ENCODE measurements around the gene ASIC3.

ASIC3 gene

DNA sequence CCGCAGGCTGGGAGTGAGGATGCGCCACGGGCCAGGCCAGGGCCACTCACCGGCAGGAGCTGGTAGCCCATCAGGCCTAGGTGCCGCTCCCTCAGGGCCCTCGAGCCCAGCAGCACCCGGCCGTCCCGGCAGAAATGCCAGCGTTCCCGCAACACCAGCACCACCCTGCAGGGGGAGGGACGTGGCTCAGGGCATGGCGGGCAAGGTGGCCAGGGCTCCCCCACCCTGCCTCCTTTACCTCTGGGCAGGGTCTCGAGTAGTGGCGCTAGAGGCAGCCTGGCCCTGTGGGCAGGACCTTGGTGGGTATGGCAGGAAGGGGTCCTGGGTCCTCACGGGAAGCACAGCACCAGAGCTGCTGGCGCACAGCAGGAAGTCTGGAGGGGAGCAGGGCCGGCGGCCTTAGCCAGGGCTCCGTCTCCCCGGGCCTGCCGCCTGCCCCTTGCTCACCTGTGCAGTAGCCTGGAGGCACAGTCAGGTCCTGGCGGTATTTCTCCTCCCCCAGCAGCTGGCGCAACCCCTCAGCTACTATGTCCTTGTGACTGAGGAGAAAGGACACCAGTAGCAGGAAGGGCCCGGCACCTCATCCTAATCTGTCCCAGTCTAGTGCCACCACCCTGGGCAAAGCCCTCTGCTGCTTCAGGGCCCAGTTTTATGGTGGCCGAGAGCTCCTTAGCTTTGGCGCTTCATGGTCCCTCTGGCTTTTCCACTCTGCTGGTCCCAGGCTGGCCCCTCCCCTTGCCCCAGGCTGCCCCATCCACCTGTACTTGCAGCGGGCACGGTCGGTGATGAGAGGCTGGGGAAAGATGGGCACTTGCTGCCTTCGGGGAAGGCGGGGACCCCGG is 28.8 kb downstream of the ASIC3 start:
- no peak overlapping the region for H3K4me3 ChIP-seq (ENCODE audit: low read depth, low read length)
- peaks cover 32% of the 10 kb centered on the region for H3K4me1 ChIP-seq
- no peaks in the 10 kb centered on the region for H3K9me3 ChIP-seq
- TF ChIP-seq, protein P1, sequence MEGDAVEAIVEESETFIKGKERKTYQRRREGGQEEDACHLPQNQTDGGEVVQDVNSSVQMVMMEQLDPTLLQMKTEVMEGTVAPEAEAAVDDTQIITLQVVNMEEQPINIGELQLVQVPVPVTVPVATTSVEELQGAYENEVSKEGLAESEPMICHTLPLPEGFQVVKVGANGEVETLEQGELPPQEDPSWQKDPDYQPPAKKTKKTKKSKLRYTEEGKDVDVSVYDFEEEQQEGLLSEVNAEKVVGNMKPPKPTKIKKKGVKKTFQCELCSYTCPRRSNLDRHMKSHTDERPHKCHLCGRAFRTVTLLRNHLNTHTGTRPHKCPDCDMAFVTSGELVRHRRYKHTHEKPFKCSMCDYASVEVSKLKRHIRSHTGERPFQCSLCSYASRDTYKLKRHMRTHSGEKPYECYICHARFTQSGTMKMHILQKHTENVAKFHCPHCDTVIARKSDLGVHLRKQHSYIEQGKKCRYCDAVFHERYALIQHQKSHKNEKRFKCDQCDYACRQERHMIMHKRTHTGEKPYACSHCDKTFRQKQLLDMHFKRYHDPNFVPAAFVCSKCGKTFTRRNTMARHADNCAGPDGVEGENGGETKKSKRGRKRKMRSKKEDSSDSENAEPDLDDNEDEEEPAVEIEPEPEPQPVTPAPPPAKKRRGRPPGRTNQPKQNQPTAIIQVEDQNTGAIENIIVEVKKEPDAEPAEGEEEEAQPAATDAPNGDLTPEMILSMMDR (IDR thresholded peaks at IDR 0.05; ENCODE audit: low read depth, low read length): peak; percentile 51
- peak; percentile 76 for DNase-seq
- peaks cover 47% of the 10 kb centered on the region for H3K36me3 ChIP-seq
- H3K27me3 ChIP-seq: no peaks in the 10 kb centered on the region

DNA sequence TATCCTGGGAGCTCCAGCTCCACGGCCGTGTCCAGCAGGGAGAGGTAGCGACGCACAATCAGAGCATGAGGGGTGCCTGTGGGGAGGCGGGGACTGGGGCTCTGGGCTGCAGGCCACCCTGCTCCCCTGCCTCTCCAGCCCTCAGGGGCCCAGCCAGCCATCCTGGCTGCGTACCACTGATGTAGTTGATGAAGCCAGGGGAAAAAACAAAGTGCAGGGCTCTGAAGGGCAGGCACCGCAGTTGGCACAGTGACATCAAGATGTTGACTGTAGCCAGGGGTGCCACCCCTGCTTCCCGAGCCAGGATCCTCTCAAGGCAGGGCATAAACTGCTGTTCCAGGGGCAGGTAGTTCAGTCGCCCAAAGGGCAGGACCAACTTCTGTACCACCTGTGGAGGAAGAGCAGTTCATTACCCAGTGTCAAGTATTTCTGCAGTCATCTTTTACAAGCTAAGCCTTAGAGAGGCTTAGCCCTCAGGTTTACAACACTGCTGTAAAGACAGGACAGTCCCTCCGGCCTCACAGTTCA is 29.4 kb downstream of the ASIC3 start:
- H3K36me3 ChIP-seq: peaks cover 40% of the 10 kb centered on the region
- no peaks in the 10 kb centered on the region for H3K27me3 ChIP-seq
- peaks cover 34% of the 10 kb centered on the region for H3K4me1 ChIP-seq
- H3K4me3 ChIP-seq (ENCODE audit: low read depth, low read length): no peak overlapping the region
- TF ChIP-seq, protein P1 (IDR thresholded peaks at IDR 0.05; ENCODE audit: low read depth, low read length): no peak
- no peak for DNase-seq
- H3K9me3 ChIP-seq: no peaks in the 10 kb centered on the region

DNA sequence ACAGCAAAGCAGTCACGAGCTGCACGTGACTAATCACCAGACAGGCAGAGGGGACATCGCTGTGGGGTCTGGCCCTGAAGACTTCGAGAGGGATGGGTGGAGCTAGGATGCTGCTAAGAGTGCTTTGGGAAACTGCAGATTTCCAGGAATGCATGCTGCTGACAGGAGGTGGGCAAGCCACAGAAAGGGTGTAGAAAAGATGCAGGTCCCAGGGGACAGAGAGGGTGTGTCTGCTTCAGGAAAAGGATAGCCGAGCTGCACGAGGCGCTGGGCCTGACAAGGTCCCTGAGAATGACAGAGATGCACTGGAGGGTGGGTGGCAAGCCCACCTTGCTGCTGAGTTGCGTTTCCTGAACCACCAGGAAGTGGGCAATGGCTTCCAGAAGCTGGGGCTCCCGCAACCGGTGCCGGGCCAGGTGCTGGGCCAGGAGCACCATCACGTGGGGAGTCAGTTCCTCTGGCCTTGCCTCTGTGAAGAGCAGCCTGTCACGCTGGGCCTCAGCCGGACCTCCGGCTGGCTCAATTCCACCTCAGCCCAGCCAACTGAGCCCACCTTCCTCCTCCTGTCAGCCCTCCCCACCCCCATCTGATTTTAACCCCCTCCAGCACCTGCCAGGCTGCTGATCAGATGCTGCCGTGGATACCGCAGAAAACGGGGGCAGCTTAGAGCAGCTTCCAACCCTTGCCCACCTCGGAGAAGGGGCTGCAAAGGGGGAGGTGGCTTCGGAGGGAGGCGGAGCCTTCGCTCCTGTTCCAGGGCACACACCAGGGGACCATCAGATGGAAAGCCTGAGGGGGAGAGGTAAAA is 30.1 kb downstream of the ASIC3 start:
- TF ChIP-seq, protein P1 (IDR thresholded peaks at IDR 0.05; ENCODE audit: low read depth, low read length): no peak
- peaks cover 34% of the 10 kb centered on the region for H3K4me1 ChIP-seq
- H3K4me3 ChIP-seq (ENCODE audit: low read depth, low read length): peak overlapping the region; percentile 5; the same call in 1 of the 2 replicates
- H3K36me3 ChIP-seq: peaks cover 36% of the 10 kb centered on the region
- no peaks in the 10 kb centered on the region for H3K27me3 ChIP-seq
- DNase-seq: peak; percentile 81
- H3K9me3 ChIP-seq: no peaks in the 10 kb centered on the region

DNA sequence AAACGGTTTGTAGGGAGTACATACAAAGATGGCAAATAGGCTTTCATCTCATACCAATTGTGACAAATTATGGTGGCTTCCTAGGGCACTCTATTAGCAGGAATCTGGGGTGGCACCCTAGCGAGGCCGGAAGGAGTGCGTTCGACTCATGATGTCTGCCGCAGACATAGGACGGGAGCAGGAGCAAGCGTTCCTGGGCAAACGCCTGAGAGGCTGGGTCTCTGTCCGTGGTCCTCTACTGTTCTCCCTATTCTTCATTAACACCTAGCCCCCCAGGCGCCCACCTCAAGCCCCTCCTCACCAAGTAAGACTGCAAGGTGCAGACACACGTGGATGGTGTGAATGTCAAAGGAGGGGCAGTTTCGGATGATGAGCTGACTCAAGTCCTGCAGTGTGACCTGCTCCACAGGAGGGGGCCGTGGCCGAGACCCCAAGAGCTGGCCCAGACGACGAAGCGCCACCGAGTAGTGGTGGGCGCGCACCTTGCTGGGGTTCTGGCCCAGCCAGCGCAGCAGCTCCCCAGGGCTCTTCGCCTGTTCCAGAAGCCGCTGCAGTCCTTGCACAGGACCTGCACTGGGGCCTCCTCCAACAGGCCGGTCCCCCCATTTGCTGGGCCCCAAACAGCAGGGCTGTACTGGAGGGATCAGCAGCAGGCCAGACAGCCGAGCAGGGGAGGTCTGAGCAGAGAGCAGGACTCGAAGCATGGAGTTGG is 31.0 kb downstream of the ASIC3 start:
- peak; percentile 6 for DNase-seq
- H3K27me3 ChIP-seq: no peaks in the 10 kb centered on the region
- TF ChIP-seq, protein P1 (IDR thresholded peaks at IDR 0.05; ENCODE audit: low read depth, low read length): no peak
- peaks cover 39% of the 10 kb centered on the region for H3K4me1 ChIP-seq
- H3K4me3 ChIP-seq (ENCODE audit: low read depth, low read length): peak overlapping the region; percentile 92
- no peaks in the 10 kb centered on the region for H3K9me3 ChIP-seq
- peaks cover 27% of the 10 kb centered on the region for H3K36me3 ChIP-seq

DNA sequence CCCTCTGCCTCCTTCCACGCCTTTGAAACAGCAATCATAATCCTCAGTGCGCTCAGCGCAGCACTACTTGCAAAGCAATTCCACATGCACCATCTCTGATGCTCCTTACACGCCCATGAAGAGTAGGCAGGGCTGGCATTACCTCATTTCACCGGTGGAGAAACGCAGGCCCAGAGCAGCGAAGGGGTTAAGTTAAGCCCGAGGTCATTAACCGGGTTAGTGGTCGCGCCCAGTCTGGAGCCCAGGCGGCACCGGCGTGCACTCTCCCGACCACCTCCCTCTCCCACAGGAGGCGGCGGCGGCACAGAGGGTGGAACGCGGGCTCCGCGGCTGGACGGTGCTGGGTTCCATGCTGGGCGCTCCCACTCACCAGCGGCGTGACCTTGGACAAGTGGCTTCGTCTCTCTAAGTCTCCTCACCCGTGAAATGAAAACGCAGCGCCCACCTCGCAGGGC is 31.8 kb downstream of the ASIC3 start:
- Histone ChIP-seq H3K36me3 (peaks cover 19% of the 10 kb centered on the region), H3K9me3 (no peaks in the 10 kb centered on the region), H3K4me1 (peaks cover 42% of the 10 kb centered on the region), H3K4me3 (ENCODE audit: low read depth, low read length) (peak overlapping the region; percentile 92), H3K27me3 (no peaks in the 10 kb centered on the region)
- DNase-seq: peak; percentile 37
- TF ChIP-seq, protein P1 (IDR thresholded peaks at IDR 0.05; ENCODE audit: low read depth, low read length): no peak

All from BE2C (cell line).